Left kidney (tissue), 2 donors: Measurements from ENCODE around the gene PIP5K1B. TPM values are rescaled to one million over a fixed set of nuclear protein-coding genes. Genes with fewer than 3 reads are reported as not detected.
A peak's percentile ranks its signal among the peaks of the same experiment; 100 is the strongest.

Experiments used
- DNase-seq: peaks from one replicate; pipeline ENCODE4 v3.0.0-alpha.2; 2013
- polyA plus RNA-seq: library from polyadenylated mRNA; unstranded; fragments of 120-200 nt; gene quantifications from one replicate; pipeline ENCODE4 v1.2.1, GENCODE V29; 2013; ENCODE audit not compliant: insufficient read length

PIP5K1B gene
- polyA plus RNA-seq, 1 donor, result 7.1 TPM

GRCh38 chr9:68991457-68991856, 286.4 kb downstream of the PIP5K1B start:
- no peak for DNase-seq

- no peak for DNase-seq
Observed at GRCh38 chr9:68995776-68996175, 290.7 kb downstream of the PIP5K1B start.

GRCh38 chr9:68996462-68996861, 291.4 kb downstream of the PIP5K1B start:
- DNase-seq, result no peak

- DNase-seq, result no peak
Observed at GRCh38 chr9:68997666-68998065, 292.6 kb downstream of the PIP5K1B start.

GRCh38 chr9:68998385-68998784, 293.3 kb downstream of the PIP5K1B start:
- no peak for DNase-seq

GRCh38 chr9:68998812-68999211, 293.8 kb downstream of the PIP5K1B start:
- DNase-seq, result no peak

- peak; percentile 74 for DNase-seq
Observed at GRCh38 chr9:68999393-69000105, 294.5 kb downstream of the PIP5K1B start.

GRCh38 chr9:69001921-69002320, 296.9 kb downstream of the PIP5K1B start:
- no peak for DNase-seq

GRCh38 chr9:69003051-69003450, 298.0 kb downstream of the PIP5K1B start:
- DNase-seq, result no peak

- DNase-seq, result no peak
Observed at GRCh38 chr9:69004836-69005235, 299.8 kb downstream of the PIP5K1B start.

- DNase-seq, result no peak
Observed at GRCh38 chr9:69009708-69010107, 304.7 kb downstream of the PIP5K1B start.

GRCh38 chr9:69012696-69013381, 307.8 kb downstream of the PIP5K1B start:
- DNase-seq, result no peak

- no peak for DNase-seq
Observed at GRCh38 chr9:69013382-69013727, 308.3 kb downstream of the PIP5K1B start.

GRCh38 chr9:69014013-69014412, 309.0 kb downstream of the PIP5K1B start, which contains the start of gene PRKACG:
PRKACG (minus strand) TSS chr9:69014113; CDS start chr9:69014092, 21 bp downstream.
- no peak for DNase-seq

- no peak for DNase-seq
Observed at GRCh38 chr9:69016191-69017096, 311.4 kb downstream of the PIP5K1B start.

GRCh38 chr9:69018737-69019136, 313.7 kb downstream of the PIP5K1B start:
- DNase-seq, result no peak

GRCh38 chr9:69019808-69020207, 314.8 kb downstream of the PIP5K1B start:
- DNase-seq, result no peak

GRCh38 chr9:69020301-69021145, 315.5 kb downstream of the PIP5K1B start:
- DNase-seq, result no peak

- no peak for DNase-seq
Observed at GRCh38 chr9:69023650-69024049, 318.6 kb downstream of the PIP5K1B start.

- DNase-seq, result peak; percentile 60
Observed at GRCh38 chr9:69027355-69028097, 322.5 kb downstream of the PIP5K1B start.

GRCh38 chr9:69028754-69029153, 323.7 kb downstream of the PIP5K1B start:
- DNase-seq, result no peak
